Measurements from ENCODE around the gene UNC45A. TPM values are rescaled to one million over a fixed set of nuclear protein-coding genes. Genes with fewer than 3 reads are reported as not detected.
A peak's percentile ranks its signal among the peaks of the same experiment; 100 is the strongest.
"Not testable (repeated sequence)": the region's sequence is repeated elsewhere in the genome, so short reads cannot be mapped to it uniquely, and the experiment has no call there.

UNC45A gene
- total RNA-seq: 10 to 100 TPM; 63.6 to 75.8 TPM
- long read RNA-seq, donor 1, transcript UNC45A-202 (20 exons, 3,252 nt): major isoform, 7 of 27 reads
- long read RNA-seq, donor 1, partial matches to known transcripts: 14 of 27 reads
- long read RNA-seq, donor 1, other reads (novel, unspliced or antisense): 6 of 27 reads
- long read RNA-seq, donor 2, transcript UNC45A-202 (20 exons, 3,252 nt): major isoform, 24 of 123 reads
- long read RNA-seq, donor 2, partial matches to known transcripts: 86 of 123 reads
- long read RNA-seq, donor 2, other reads (novel, unspliced or antisense): 13 of 123 reads

DNA sequence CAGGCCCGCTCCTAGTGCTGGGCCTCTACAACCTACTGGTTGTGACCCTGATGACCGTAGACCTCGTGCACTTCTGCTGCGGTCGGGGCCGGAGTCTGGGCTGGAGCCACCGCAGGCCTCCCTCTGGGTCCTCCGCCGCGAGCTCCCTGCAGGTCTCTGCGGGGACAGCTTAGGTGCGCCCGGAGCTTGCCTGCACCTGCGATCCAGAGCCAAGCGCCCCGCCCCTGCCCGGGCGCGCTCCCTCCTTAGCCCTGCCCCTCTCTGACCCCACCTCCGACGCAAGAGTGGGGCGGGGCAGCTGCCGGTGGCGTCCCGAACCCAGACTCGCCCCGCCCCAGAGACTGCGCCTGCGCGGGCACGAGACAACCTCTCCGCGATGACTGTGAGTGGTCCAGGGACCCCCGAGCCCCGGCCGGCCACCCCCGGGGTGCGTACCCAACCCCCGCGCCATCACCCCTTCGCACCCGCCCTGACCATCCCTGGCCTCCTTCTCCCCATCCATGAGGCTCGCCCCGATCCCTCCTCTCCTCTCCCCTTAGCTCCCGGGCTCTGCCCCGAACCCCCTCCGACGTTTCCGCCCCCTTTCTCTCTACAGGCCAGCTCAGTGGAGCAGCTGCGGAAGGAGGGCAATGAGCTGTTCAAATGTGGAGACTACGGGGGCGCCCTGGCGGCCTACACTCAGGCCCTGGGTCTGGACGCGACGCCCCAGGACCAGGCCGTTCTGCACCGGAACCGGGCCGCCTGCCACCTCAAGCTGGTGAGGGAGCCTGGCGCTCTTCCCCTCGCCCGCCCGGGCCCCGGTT lies at the start of gene UNC45A:
TSS of gene UNC45A (plus strand) at position 337 of the 803 bp plus-strand sequence. CDS start at position 377, 40 bp downstream.
- peak; percentile 98 for DNase-seq (ENCODE audit: low spot score)

DNA sequence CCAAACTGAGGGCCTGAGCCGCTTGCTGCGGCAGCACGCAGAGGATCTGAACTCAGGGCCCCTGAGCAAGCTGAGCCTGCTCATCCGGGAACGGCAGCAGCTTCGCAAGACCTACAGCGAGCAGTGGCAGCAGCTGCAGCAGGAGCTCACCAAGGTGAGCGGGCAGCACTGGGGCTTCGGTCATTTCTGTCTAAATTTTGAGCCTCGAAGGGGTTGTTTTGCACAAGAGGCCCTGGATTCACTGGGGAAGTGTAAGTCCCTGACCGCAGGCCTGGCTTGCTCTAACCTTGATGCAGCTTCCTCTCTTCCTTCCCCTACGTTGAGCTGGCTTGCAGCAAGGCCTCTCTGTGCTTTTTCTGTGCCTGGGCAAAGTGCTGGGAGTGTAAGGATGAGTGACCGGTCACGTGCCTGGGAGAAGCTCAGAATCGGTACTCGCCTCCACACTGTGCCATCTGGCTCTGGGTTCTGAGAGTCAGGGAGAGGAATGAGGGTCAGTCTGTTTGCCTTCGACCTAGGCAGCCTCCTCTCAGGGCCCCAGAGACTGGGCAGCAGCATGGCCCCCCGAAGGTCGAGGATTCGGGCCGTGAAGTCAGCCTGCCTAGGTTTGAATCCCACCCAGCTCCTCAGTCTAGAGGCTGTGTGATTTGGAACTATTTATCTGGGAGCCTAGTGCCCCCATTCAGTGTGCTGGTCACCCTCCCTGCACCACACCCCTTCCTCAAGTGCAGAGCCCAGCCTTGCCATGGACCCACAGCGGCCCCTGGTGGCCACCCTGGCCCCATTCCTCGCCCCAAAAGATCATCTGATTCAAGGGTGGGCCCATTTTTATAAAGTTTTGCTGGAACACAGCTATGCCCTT lies 49.4 kb upstream of the UNC45A start:
- DNase-seq (ENCODE audit: low spot score): peak; percentile 94
- intact Hi-C loops (cut with DNase I): loop anchor here (2.0 to 10.0 kb wide), 4 partner anchors 59 to 381 kb away; no protein-coding TSS in a partner anchor

More for the DNA sequence above, at the start of gene UNC45A:
- intact Hi-C loops (cut with DNase I): no loop called here

DNA sequence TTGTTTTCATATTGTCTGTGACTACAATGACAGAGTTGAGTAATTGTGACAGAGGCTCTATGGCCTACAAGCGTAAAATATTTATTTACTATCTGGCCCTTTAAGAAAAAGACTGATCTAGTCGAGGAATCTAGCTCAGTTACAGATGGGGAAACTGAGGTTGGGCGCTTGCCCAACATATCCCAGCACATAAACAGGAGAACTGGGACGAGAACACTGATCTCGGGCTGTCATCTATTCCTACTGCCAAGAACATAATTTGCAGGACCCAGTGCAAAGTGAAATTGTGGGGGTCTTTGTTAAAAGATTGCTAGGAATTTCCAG lies 48.8 kb upstream of the UNC45A start:
- intact Hi-C loops (cut with DNase I): loop anchor here in 1 of 2 donors (10.0 kb wide), 3 partner anchors 59 to 381 kb away; no protein-coding TSS in a partner anchor
- no peak for DNase-seq (ENCODE audit: low spot score)

DNA sequence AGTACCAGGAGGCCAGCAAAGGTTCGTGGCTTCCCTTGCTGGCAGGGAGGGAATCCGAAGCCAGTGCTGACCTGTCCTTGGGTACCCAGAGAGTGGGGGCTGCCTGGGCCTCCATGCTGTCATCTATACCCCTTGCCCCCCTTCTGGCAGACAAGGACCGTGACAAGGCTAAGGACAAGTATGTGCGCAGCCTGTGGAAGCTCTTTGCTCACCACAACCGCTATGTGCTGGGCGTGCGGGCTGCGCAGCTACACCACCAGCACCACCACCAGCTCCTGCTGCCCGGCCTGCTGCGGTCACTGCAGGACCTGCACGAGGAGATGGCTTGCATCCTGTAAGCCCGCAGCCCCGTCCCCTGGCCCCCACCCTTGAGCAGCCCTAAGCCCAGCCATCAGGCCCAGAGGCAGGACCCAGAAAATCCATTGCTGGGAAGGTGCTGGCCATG lies 48.0 kb upstream of the UNC45A start:
- no peak for DNase-seq (ENCODE audit: low spot score)
- intact Hi-C loops (cut with DNase I): loop anchor here in 1 of 2 donors (10.0 kb wide), 3 partner anchors 58 to 382 kb away; no protein-coding TSS in a partner anchor

DNA sequence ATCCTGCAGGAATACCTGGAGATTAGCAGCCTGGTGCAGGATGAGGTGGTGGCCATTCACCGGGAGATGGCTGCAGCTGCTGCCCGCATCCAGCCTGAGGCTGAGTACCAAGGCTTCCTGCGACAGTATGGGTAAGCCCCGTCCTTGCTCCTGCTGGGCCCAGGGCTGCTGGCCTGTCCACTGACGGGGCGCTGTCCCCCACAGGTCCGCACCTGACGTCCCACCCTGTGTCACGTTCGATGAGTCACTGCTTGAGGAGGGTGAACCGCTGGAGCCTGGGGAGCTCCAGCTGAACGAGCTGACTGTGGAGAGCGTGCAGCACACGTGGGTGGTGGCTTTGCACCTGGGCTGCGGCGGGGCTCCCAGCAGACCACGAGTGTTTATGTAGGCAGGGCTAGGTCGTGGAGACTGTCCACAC lies 45.8 kb upstream of the UNC45A start:
- no peak for DNase-seq (ENCODE audit: low spot score)

DNA sequence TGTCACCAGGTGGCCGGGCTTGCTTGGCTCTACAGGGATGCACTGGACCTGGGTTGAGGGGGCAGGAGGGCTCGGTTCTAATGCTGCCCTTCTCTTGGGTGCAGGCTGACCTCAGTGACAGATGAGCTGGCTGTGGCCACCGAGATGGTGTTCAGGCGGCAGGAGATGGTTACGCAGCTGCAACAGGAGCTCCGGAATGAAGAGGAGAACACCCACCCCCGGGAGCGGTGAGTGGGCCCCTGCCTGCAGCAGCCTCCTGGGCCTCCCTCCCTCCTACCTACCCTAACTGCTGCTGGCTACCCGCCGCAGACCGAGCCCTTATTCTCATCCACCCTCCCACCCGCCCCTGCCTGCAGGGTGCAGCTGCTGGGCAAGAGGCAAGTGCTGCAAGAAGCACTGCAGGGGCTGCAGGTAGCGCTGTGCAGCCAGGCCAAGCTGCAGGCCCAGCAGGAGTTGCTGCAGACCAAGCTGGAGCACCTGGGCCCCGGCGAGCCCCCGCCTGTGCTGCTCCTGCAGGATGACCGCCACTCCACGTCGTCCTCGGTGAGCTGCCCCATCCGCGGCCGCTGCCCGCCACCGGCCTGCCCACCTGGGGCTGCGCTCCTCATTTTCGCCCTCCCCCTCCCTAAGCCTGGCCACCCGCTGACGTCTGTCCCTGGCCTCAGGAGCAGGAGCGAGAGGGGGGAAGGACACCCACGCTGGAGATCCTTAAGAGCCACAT lies 45.2 kb upstream of the UNC45A start:
- DNase-seq (ENCODE audit: low spot score): no peak
- intact Hi-C loops (cut with DNase I): loop anchor here in 1 of 2 donors (10.0 kb wide), 3 partner anchors 55 to 385 kb away; no protein-coding TSS in a partner anchor

More for the DNA sequence above, 45.8 kb upstream of the UNC45A start:
- intact Hi-C loops (cut with DNase I): loop anchor here in 1 of 2 donors (10.0 kb wide), 3 partner anchors 55 to 385 kb away; no protein-coding TSS in a partner anchor

DNA sequence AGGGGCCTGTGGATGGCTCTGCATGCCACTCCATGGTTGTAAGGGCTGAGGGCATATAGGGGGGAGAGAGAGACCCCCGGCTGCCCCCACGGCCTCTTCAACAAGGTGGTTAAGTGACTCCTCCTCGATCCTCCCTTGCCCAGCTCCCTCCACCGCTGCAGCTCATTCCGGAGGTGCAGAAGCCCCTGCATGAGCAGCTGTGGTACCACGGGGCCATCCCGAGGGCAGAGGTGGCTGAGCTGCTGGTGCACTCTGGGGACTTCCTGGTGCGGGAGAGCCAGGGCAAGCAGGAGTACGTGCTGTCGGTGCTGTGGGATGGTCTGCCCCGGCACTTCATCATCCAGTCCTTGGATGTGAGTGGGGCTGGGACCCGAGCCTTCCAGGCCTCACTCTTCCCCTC lies 44.2 kb upstream of the UNC45A start:
- intact Hi-C loops (cut with DNase I): no loop called here
- no peak for DNase-seq (ENCODE audit: low spot score)

DNA sequence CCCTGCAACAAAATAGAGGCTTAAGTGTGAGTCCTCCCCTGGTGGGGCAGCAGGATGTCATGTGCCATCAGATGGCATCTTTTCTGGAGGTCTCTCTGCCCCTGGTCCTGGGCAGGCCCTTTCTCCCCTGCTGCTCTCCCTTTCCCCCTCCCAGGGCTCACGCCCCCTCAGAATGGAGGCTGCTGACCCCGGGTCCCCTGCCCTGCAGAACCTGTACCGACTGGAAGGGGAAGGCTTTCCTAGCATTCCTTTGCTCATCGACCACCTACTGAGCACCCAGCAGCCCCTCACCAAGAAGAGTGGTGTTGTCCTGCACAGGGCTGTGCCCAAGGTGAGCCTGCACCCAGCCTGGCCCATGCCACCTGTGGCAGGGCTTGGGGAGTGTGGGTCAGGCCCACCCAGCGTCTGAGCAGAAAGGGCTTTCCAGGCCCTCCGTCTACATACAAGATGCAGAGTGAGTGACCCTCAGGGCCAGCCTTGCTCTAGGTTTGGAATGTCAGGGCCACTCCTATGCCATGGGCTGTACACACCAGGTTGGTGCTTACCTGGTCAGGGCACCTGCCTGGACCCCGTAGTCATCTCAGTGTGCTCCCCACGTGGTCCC lies 43.6 kb upstream of the UNC45A start:
- no peak for DNase-seq (ENCODE audit: low spot score)
- intact Hi-C loops (cut with DNase I): no loop called here

DNA sequence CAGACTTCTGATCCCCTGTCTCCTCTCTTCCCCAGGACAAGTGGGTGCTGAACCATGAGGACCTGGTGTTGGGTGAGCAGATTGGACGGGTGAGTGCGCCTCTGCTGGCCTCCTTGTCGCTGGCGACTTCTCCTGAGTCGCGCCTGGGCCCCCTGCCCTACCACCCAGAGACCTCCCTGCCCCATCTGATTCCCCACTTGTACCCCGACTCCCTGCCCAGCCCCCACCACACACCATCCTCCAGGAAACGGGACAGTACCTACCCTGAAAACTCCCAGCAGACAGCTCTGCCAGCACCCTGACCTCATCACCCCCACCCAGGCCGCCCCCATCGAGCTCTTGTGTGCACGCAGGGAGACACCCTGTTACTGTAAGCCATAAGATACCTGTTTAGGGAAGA lies 43.1 kb upstream of the UNC45A start:
- intact Hi-C loops (cut with DNase I): no loop called here
- no peak for DNase-seq (ENCODE audit: low spot score)

DNA sequence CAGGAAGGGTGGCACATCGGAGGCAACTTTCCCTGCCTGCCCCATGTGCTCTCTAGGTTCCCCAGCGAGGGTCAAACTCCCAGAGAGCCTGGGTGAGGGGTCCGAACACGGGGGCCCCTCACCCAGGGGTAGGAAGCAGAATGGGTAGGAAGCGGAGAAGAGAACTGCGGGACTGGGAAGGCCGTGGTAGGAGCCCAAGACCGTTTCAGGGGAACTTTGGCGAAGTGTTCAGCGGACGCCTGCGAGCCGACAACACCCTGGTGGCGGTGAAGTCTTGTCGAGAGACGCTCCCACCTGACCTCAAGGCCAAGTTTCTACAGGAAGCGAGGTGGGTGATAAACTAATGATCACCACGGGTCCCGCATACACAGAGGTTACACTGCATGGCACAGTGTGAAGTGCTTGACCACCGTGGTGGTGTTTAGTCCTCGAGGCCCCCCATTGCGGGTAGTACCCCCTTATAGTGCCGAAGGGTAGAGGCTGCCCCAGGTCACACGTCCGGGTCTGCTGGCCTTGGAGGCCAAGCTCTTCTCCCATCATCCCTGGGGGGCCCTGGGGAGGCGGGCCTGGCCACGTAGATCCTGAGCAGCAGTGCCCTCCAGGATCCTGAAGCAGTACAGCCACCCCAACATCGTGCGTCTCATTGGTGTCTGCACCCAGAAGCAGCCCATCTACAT lies 42.4 kb upstream of the UNC45A start:
- intact Hi-C loops (cut with DNase I): no loop called here
- no peak for DNase-seq (ENCODE audit: low spot score)

DNA sequence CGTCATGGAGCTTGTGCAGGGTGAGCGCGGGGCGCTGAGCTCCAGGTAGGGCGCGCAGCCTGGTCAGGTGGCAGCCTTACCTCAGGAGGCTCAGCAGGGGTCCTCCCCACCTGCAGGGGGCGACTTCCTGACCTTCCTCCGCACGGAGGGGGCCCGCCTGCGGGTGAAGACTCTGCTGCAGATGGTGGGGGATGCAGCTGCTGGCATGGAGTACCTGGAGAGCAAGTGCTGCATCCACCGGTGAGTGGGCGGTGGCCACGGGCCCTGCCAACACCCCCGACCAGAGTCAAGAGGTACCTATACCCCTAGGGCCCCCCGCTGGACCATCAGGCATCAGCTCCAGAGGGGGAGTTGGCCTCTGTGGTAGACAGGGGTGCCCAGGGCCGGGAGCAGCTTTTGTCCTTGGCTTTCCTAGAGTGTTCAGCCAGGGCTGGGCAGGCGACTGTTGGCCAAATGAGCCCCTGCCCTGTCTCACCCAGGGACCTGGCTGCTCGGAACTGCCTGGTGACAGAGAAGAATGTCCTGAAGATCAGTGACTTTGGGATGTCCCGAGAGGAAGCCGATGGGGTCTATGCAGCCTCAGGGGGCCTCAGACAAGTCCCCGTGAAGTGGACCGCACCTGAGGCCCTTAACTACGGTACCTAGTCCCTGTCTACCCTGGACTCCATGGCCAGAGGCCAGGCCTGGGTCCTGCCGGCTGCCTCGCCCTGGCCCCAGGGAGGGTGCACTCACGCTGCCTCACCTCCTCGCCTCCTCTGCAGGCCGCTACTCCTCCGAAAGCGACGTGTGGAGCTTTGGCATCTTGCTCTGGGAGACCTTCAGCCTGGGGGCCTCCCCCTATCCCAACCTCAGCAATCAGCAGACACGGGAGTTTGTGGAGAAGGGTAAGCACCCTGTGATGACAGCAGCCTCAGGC lies 41.7 kb upstream of the UNC45A start:
- no peak for DNase-seq (ENCODE audit: low spot score)
- intact Hi-C loops (cut with DNase I): no loop called here

DNA sequence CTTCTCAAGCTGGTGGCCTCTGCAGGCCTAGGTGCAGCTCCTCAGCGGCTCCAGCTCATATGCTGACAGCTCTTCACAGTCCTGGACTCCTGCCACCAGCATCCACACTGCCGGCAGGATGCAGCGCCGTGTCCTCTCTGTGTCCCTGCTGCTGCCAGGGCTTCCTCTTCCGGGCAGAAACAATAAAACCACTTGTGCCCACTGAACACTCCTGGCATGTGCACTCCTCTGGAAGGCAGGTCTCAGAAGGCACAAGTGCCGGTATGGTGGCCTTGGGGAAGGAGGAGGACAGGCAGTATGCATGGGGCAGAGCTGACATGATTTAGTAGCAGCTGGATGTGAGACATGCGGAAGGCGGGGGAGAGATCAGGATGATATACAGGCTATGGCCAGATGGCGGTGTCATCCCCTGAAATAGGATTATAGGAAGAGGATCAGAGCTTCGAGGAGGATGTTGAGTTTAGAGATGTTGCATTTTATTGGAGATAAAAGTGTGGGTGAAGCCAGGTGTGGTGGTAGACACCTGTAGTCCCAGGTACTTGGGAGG lies 39.4 kb upstream of the UNC45A start:
- DNase-seq (ENCODE audit: low spot score): no peak
- intact Hi-C loops (cut with DNase I): no loop called here

DNA sequence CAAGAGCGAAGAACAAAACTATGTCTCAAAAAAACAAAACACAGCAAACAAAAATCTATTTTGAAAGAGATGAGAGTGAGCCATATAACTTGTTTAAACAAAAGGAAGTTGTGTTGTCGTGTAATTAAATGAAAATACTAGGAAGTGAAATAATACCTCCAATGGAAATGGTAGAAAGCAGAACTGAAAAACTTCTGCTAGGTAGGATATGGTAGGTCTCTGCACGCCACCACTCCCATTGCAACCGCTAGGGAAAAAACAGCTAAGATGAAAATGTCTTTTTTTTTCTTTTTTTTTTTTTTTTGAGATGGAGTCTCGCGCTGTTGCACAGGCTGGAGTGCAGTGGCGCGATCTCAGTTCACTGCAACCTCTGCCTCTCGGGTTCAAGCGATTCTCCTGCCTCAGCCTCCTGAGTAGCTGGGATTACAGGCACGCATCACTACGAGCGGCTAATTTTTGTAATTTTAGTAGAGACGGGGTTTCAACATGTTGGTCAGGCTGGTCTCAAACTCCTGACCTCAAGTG lies 37.9 kb upstream of the UNC45A start:
- DNase-seq (ENCODE audit: low spot score); intact Hi-C loops (cut with DNase I): not testable (repeated sequence)

DNA sequence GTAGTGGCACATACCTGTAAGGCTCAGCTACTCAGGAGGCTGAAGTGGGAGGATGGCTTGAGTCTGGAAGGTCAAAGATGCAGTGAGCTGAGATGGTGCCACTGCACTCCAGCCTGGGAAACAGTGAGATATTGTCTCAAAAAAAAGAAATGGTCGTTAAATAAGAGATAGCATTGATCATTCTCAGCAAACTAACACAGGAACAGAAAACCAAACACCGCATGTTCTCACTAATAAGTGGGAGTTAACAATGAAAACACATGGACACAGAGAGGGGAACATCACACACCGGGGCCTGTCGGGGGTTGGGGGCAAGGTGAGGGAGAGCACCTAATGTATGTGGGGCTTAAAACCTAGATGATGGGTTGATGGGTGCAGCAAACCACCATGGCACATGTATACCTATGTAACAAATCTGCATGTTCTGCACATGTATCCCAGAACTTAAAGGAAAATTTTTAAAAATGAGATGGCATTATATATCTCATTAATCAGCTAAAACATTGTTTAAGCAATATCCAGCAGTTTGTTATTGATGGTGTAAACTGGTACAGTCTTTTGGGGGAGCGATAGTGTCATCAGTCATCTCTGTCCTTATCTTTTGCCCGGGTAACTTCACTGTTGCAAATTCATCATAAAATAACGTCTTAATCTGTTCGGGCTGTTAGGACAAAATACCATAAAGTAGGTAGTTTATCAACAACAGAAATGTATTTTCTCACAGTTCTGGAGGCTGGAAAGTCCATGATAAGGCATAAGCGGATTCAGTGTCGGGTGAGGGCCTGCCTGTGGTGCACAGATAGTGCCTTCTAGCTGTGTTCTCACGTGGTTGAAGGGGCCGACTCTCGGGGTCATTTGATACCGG lies 33.7 kb upstream of the UNC45A start:
- DNase-seq (ENCODE audit: low spot score): no peak
- intact Hi-C loops (cut with DNase I): no loop called here
